NCI-H2227 (cell line): ENCODE measurements around the gene IGFALS.
A peak's percentile ranks its signal among the peaks of the same experiment; 100 is the strongest.
"Not testable (repeated sequence)": the region's sequence is repeated elsewhere in the genome, so short reads cannot be mapped to it uniquely, and the experiment has no call there.

Experiments
- DNase-seq: peaks from one replicate; lab custom pipeline; 2025; ENCODE audit not compliant: unreplicated experiment; lab: John Stamatoyannopoulos, UW

Gene IGFALS

DNA sequence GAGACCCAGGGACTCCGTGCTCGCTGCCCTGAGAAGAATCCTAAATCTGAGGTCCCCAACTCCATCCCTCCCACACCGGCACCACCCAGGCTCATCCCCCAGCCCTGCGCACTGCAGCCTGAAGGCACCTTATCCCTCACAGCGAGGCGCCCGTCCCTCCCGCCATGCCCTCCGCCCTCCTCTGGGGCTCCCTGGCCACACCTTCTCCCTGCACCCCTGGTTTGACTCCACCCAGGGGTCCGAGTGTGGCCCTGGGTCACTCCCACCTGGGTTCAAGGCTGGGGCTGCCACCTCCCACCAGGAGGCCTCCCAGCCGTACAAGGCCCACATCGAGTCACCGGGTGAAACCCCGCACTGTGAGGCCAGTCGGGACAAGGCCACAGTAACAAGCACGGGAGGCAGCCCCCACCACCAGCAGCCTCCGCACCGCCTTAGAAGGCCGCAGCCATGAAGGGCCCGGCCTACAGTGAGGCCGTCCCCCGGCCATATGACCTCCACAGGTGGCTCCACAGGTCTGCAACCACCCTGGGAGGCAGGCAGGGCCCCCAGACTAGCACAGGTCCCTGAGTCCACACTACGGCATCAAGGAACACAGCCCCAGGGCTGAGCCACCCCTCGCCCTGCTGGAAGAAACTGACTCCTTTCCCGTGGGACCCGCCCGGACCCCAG is 24.8 kb upstream of the IGFALS start:
- DNase-seq = no peak

DNA sequence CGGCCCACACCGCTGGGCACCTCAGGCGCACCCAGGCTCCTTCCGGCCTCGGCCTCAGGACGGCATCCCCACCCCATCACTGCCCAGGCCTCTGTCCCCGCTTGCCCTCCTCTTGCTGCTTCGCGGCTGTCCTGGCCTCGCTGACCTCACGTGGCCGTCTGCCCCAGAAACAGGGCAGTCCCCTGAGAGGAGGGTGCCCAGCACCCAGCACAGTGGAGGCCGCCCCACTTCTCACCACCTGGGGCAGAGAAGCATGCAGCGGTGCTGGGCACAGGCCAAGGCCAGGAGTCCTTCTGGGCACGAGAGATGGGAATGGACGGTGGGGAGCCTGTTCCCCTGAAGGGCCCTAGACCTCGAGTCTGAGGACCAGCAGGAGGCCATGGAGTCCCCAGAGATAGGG is 24.2 kb upstream of the IGFALS start:
- no peak for DNase-seq

DNA sequence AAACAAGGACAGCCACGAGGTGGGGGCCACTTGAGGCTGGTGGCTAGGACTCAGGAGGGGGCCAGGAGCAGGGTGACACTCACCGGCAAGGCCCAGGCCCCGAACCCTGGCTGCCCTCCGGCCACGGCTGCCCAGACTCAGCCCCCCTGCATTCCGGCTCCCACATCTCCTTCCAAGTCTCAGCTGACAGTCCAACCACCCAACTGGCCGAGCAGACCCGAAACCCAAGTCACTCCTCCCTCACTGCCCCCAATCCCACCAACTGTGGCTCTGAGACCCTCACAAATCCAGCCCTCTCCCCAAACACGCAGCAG is 23.7 kb upstream of the IGFALS start:
- DNase-seq = no peak

- DNase-seq = no peak
Measured at GRCh38 chr16:1816396-1817275, 23.1 kb upstream of the IGFALS start.

DNA sequence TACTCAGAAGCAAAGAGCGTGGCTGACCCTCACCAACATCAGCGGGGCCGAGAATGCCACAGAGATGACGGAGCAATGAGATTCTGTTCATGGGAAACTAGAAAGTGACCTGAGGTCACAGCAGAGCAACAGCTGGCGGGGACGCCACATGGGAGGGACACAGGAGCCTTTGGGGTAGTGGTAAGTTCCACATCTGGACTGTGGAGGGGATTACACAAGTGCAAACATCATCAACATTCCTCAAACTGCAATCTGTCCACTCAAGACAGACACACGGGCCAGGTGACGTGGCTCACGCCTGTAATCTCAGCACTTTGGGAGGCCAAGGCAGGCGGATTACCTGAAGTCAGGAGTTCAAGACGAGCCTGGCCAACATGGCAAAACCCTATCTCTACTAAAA is 22.0 kb upstream of the IGFALS start:
- DNase-seq = no peak

- DNase-seq = peak; percentile 80
Measured at GRCh38 chr16:1812732-1813163, 19.2 kb upstream of the IGFALS start.

DNA sequence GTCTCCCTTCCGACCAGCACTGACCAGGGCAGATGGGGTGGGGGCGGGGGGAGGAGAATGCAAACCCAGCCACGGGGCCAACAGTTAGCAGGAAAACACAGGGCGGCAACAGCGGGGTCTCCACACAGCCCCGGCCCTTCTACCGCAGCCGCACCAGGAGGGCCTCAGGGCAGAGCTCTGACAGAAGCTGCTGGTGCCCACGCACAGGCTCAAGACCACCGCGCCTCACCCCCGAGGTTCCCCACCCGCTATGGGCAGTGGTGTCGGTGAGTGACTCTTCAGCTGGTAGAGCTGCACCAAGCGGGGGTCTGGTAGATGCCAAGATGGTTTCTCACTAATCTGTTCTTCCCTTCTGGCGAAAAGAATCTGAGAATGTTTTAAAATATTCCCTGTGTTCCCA is 17.0 kb upstream of the IGFALS start:
- DNase-seq = no peak

- DNase-seq = no peak
Measured at GRCh38 chr16:1810106-1810505, 16.6 kb upstream of the IGFALS start.

GRCh38 chr16:1809281-1809801 is 15.8 kb upstream of the IGFALS start:
- no peak for DNase-seq

- DNase-seq = no peak
Measured at GRCh38 chr16:1808691-1809090, 15.2 kb upstream of the IGFALS start.

- no peak for DNase-seq
Measured at GRCh38 chr16:1807626-1808025, 14.1 kb upstream of the IGFALS start.

DNA sequence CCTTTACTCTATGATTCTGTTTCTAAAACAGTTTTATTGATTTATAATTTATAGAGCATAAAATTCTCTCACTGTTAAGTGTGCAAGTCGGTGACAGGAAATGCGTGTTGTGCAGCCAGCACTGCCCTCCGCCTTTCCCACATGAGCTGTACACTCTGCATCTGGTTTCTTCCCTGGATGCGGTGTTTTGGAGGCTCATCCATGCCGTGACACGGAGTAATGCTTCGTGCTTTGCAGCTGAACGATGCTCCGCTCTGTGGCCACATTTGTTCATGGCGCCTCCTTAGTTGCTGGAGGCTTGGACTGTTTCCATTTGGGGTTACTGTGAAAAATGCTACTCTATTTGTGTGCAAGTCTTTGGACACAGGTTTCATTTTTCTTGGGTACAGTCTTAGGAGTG is 7.2 kb upstream of the IGFALS start:
- DNase-seq = no peak

DNA sequence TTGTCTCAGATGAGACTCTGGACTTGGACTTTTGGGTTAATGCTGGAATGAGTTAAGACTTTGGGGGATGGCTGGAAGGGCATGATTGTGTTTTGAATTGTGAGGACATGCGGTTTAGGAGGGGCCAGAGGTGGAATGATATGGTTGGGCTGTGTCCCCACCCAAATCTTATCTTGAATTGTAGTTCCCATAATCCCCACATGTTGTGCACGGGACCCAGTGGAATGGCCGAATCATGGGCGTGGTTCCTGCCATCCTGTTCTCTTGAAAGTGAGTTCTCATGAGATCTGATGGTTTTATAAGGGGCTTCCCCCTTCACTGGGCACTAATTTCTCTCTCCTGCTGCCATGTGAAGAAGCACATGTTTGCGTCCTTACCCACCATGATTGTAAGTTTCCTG is 5.8 kb upstream of the IGFALS start:
- not testable (repeated sequence) for DNase-seq

DNA sequence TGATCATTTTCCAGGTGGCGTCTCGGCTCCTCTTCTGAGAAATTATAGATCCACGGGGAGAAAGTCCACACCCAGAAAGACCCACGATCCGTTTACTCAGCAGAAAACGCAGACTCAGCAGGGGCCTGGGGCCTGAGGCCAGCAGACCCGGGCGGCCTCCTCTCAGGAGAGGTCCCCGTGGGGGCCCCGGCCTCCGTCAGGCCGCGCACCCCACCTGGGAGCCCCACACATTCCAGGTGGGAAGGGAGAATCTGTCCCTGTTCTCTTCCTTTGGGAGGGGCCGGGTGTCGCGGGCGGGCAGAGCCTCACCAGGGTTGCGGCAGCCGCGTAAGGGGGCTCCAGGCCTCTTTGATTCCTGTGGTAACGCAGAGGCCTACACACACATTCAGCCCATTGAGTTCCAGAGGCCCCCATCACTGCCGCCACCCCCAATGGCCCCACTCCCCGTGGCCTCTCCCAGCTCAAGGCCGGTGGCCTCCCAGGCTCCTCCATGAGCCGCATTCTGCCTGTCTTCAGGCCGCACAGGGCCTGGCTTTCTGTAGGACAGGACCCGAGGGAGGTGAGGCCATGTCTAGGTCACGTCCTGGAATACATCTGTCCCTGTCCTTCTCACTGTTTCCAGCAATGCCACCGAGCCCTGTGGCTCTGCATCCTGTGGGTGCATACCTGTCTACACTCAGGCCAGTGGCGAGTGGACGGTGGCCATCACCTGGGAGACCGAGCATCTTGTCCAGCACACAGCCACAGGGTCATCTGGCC is 1.6 kb upstream of the IGFALS start:
- no peak for DNase-seq

DNA sequence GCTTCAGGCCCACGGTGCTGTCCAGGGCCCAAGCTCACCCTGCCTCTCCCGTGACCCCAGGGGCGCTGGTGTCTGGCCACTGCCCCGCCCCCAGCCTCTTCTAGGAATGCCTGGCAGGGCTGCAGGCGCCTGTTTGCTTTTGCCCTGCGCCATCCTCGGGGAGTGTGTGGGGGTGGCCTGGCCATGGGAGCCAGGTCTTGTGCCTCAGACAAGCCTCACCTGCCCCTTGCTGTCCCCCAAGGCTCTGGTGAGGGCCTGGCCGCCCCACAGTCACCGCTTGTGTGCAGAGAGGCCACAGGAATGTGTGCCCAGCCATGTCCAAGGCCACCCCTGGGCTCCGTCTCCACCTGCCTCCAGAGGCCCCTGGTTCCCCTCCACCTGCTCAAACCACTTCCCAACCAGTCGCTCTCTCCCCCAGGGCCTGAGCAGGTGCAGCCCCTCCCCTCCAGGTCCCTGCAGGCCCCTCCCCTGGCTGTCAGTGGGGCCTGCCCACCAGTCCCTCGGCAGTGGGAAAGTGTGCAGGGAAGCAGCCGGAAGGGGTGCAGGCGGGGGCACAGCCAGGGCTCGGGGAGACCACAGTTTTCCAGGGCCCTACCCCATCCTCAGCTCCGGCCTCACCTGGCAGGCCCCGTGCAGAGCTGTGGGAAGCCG is 841 bp upstream of the IGFALS start:
- no peak for DNase-seq

GRCh38 chr16:1792836-1793577 is 498 bp downstream of the IGFALS start:
- no peak for DNase-seq

GRCh38 chr16:1791943-1792812 is 1.3 kb downstream of the IGFALS start:
- no peak for DNase-seq

GRCh38 chr16:1791256-1791942 is 2.1 kb downstream of the IGFALS start:
- no peak for DNase-seq
